ENCODE results near the gene PRSS23.

DNA sequence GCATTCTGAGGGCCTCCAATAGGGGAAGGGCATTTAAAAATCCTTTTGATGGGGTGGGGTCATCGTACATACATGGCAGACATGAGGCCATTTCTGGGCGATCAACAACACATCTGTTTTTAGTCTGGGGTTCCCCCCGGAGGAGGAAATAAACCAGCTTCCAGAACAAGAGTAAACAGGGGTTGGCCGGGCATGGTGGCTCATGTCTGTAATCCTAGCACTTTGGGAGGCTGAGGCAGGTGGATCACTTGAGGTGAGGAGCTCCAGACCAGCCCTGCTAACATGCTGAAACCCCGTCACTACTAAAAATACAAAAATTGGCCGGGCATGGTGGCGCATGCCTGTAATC lies 12.0 kb downstream of the PRSS23 start:
- TF ChIP-seq POLR2AphosphoS5 (IDR thresholded peaks at IDR 0.05; ENCODE audit: low read depth, low read length) (no peak), TAF1 (IDR thresholded peaks at IDR 0.05; ENCODE audit: borderline replicate concordance, insufficient read depth, low read length) (no peak)
- TF ChIP-seq, protein P1, sequence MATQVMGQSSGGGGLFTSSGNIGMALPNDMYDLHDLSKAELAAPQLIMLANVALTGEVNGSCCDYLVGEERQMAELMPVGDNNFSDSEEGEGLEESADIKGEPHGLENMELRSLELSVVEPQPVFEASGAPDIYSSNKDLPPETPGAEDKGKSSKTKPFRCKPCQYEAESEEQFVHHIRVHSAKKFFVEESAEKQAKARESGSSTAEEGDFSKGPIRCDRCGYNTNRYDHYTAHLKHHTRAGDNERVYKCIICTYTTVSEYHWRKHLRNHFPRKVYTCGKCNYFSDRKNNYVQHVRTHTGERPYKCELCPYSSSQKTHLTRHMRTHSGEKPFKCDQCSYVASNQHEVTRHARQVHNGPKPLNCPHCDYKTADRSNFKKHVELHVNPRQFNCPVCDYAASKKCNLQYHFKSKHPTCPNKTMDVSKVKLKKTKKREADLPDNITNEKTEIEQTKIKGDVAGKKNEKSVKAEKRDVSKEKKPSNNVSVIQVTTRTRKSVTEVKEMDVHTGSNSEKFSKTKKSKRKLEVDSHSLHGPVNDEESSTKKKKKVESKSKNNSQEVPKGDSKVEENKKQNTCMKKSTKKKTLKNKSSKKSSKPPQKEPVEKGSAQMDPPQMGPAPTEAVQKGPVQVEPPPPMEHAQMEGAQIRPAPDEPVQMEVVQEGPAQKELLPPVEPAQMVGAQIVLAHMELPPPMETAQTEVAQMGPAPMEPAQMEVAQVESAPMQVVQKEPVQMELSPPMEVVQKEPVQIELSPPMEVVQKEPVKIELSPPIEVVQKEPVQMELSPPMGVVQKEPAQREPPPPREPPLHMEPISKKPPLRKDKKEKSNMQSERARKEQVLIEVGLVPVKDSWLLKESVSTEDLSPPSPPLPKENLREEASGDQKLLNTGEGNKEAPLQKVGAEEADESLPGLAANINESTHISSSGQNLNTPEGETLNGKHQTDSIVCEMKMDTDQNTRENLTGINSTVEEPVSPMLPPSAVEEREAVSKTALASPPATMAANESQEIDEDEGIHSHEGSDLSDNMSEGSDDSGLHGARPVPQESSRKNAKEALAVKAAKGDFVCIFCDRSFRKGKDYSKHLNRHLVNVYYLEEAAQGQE (IDR thresholded peaks at IDR 0.05; ENCODE audit: insufficient read depth in 1 of 2, low read depth in 2 of 2, low read length in 2 of 2): no peak

Measured in PFSK-1 (cell line).